GM19240 (cell line): ENCODE measurements around the gene TLL1.

ENCODE experiments used
- DNase-seq: peaks from one replicate; pipeline ENCODE4 v3.0.0; 2011; ENCODE audit warnings: low spot score; ENCODE audit not compliant: insufficient read length

The TLL1 gene

DNA sequence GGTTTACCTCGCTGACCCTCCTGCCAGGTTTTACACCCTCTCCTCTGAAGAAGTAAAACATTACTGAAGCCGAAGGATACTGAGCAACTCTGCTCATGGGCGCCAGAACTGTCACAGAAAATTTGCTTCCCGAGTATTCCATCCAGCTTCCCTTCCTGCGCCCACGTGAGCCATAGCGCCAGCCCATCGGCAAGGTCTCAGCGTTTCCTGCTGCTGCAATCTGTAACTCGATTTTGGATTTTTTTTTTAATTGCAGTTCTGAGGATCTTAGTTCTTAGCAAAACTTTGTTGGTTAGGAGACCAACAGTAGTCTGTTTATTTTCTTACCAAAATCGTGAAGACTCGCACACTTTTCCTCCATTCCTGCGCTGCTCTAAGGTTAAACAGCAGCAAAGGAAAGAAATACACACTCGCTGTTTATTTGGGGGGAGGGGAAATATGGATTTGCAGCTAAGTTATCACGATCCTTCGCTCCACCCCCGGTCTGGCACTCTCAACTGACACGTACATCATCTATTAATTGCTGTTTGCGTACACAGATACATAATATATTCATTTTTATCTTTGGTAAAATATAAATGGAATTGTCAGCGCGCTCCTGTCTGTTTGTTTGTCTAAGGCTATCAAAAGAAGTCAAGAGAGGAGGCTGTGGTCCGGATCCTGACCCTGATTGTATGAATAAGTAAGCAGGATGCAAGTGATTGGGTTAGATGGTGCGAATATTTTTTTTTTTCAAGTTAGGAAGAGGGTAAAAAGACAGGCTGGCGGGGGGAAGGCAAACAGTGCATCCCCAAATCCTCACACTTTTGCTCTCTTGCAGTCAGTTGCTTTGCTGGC is at the start of gene TLL1:
Gene TLL1, plus strand, starts transcription at position 777 of the 837 bp plus-strand sequence. CDS start 668 bp downstream, outside the sequence.
- DNase-seq = no peak

DNA sequence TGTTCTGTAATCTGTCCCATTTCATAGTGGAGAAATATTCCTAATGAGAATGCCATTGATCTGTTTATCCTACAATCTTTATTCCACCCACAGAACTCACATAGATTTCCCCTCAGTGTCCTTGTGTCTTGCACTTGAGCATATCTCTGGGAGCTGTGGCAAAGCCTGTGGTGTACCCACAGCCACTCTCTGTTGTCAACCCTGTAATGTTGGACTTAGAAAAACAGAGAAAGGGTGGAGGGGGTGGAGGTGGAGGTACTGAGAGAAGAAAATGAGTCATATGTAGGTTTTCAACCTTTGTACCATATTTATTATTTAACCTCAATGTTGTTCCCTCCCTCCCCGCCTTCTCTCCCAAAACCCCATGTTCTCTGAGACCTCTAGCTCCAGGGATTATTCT is 46.9 kb upstream of the TLL1 start:
- DNase-seq = no peak

DNA sequence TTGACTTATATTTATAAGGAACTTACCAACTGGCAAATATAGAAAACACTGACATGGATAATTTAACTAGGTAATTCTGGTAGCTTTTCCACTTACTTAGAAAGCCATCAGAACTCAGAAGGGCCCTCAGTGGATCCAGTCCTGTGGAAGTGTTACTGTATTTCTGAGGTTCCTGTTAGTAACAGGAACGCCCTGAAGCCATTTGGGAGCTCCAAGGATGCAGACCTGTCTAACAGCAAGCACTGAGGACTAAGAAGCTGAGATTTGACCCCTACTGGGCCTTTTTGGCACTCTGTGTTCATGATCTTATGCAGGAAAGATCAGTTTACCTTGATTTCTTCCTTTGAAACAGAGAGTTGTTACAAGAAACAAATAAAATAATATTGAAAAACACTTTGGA is 46.0 kb upstream of the TLL1 start:
- no peak for DNase-seq

DNA sequence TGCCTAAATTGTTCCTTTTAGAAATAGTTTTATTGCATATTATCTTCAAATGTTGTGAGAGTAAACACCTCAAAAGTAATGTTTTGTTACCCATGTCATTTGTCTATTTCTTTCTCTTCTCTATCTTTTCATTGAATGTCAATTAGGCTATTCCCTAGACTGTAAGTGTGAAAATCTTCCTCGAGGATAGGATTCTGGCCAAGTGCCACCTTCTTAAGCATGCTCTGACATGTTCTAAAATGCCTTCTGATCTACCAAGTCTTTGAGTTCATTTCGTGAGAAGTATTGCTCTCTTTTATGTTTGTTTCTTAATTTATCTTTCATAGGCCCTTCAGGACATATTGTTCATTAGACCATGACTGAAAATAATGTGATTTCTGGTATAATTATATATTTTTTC is 44.1 kb upstream of the TLL1 start:
- no peak for DNase-seq

DNA sequence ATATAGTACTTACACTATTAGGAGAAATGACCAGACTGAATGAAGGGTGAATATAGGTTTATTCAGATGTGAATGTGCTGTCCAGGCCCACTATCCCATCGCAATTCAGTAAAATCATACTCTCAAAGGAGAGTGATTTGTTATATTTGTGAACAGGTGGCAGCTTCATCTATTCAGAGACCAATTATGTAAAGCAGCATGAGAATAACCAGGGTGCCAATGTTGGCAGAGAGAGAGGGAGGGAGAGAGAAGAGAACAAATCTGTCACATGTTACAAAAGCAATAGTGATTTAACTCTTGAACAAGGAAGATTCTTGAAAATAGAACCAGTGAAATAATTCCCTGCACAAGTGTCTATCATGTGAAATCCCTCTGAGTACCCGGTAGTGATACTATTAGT is 38.9 kb upstream of the TLL1 start:
- DNase-seq = no peak

DNA sequence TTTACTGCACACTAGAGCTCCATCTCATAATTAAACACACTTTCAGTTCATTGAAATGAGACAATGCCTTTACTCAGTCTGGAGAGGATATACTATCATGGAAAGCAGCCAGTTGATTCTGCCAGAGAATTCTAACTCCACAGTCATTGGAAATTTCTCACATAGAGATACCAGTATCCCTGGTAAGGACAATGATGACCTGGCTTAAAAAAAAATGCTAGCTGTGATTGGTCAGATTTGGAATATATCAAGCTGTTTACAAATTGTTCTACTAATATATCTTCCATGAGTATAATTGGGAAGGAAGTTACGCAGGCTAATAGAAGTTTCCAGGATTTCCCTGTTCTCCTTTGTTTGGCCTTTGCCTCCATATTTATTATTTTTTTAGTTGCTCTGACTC is 34.5 kb upstream of the TLL1 start:
- no peak for DNase-seq

DNA sequence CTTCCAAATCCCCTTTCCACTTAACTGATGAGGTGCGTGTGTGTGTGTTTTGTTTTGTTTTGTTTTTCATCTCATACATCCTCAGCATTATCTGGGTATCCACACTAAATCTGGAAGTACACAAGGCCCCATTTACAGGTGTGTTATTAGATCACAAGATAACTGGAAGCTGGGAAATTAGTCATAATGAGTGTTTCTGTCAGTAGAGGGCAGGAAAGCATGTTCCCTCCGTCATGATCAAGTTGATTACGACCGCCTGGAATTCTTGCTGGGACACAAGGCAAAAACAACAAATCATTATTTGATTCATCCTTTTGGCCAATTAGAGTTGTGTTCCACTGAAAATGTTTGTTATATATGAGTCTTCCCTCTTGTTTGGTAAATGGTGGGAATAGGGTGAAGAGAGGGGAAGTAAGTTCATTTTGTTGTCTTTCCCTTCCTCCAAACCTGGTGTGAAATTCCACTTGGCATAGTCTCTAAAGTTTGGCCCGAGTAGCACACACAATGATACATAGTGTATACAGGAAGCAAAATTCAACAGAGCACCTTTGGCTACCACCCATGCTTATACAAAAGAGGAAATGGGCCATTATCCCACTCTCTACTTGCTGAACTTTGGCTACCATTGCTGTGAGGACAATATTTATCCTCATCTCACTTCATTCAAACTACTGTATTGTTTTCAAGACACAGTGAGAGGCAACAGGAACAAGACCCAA is 33.3 kb upstream of the TLL1 start:
- no peak for DNase-seq

DNA sequence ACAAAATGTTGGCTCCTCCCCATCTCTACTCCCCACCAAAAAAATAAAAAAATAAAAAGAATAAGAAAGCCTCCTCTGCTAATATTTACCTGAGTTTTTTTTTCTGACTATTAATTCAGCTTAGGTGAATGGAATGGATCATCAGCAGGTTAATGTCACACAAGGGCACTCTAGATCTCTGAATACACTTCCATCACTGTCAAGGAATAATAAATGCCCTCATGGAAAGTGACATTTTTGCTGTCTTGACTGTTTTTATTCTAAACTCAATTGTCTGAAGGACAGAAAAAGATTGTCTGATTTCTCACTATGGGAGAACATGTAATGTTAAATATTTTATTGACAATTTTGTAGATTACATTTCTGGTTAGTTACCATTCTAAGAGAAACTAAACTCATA is 30.4 kb upstream of the TLL1 start:
- DNase-seq = no peak

DNA sequence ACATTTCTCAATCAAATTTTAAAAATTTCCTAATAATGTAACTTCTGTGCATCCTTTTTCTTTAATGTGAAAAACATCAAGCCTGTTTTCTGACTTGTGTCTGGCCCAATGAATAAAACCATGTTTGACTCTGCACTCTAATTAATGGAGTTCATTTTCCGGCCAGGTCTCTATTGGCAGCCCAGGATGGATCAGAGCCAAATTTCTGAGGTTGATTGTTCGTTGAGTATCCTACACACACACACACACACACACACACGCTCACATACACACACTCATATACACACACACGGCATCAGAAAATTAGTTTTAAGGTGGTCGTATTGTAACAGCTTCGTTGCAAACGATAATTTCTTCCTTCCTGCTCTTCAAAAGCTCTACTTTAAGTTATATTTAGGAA is 28.9 kb upstream of the TLL1 start:
- no peak for DNase-seq

DNA sequence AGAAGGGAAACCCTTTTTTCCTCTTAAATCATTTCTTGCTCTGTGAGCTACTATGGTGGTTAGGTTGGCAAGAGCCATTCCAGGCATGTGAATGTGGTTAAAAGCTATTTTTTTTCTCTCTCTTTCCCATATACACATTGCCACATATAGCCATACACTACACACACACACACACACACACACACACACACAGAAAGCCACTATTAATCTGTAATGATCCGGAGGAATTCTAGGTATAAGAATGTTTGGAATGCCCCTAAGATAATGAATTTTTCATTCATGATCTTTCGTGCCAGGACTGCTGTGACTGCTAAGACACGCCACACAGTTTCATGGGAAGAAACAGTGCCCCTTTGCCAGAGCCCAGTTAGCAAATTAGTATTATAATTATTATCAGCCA is 21.8 kb upstream of the TLL1 start:
- no peak for DNase-seq

DNA sequence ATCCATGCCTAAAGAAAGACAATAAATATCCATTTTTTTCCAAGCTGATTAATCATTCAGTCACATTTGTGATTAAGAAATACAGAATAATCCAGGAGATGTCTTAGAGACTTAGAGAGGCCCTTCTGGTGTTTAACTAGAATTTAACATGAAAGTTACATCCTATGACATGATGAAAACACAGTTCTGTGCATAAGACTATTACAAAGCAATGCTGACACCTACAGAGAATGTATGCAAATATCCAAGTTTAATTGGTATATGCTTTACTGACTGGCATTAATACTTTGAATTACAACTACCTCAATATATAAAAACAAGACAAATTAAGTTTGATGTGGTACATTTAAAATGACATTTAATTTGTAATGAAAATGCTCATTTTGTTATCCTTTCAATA is 17.8 kb upstream of the TLL1 start:
- no peak for DNase-seq

DNA sequence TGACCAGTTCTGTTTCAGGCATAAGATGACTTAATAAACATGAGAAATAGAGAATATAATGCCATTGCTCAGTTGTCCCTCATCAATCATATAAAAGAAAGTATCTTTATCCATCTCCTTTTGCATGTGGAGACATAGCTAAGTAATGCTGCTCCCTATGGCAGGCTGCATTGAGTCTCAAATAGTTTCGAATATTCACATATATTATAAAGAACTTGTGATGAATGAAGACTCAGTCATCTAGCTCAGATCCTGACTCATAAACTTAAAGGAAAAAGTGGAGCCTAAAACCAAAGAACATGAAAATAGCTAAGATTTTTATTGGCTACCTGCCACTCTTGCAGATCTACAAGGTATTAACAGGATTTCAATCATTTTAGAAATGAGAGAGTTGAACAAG is 11.7 kb upstream of the TLL1 start:
- DNase-seq = no peak

DNA sequence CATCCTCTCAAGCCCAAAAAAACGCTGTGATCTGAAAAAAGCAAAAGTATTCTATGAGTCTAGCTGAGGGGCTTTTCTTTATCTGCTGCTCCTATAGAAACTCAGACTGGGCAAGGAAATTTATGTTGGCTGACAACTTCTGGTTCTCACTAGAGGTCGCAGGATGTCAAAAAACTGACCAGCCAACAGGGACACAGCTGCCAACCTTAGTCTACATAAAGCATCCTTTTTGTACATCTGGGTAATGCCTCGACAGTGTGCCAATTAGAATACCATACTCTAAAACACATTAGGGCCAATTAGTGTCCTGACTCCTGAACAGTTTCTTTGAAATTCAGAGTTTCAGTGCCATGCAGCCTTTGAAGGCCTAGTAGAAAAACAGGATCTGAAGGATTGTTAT is 8.8 kb upstream of the TLL1 start:
- DNase-seq = no peak

DNA sequence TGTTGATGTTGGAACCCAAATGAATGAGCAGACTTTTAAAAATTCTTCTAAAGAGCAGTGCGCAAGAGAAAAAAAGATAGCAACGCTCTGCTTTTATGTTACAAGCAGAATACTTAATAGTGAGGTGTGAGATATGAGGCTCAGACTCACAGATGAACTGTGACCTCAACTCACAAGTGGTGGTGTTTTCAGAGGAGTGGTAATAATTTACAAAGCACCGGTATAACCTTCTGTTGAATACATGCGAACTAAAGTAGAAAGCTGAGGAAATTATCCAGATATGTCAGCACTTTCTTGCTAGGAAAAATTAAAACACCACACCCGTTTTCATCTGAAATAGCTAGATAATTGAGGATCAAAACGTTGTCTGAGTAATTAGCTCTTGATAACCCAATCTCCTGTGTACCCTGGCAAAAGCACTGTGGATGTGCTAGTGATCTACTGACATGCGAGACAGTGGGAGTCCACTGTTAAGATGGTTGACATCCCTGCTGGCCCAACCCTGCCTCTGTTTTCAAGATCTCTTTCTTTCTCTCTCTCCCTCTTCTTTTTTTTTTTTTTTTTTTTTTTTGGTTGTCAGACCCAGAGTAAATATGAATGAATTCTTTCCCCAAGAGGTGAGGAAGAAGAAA is 6.9 kb upstream of the TLL1 start:
- DNase-seq = no peak

DNA sequence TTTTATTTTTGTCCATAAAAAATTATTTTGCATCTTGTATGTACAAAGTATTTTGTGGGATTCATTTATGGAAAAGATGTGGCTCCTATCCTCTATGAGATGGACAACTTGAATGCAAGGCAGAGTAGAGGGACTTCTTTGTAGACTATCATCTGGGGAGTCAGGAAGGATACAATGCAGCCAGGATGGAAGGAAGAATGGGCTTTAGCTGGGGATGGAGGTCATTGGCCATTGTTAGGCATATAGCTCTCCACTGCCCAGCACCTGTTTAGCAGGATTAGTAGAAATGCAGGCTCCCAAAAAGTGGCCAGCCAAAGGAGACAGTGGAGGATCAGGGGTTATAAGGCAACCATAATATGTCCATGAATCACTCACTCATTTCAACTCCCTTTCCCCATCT is 5.1 kb upstream of the TLL1 start:
- DNase-seq = no peak

DNA sequence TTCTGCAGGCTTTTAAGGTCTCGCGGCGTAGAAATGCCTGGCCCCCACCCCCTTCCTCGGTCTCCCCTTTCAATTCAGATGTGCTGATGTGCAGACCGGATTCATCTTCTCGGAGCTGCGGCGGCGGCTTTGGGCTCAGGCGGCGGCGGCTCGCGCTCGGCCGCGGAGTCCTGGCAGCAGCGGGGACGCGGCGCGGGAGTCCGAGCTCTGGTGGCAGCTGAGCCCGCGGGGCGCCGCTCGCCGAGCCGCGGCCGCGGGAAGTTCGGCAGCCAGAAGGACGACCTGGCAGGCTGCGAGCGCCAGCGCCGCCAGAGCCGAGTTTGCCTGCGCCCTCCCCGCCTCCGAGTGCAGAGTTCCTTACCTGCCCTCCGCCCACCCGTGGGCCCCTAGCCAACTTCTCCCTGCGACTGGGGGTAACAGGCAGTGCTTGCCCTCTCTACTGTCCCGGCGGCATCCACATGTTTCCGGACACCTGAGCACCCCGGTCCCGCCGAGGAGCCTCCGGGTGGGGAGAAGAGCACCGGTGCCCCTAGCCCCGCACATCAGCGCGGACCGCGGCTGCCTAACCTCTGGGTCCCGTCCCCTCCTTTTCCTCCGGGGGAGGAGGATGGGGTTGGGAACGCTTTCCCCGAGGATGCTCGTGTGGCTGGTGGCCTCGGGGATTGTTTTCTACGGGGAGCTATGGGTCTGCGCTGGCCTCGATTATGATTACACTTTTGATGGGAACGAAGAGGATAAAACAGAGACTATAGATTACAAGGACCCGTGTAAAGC is 448 bp downstream of the TLL1 start:
- no peak for DNase-seq

DNA sequence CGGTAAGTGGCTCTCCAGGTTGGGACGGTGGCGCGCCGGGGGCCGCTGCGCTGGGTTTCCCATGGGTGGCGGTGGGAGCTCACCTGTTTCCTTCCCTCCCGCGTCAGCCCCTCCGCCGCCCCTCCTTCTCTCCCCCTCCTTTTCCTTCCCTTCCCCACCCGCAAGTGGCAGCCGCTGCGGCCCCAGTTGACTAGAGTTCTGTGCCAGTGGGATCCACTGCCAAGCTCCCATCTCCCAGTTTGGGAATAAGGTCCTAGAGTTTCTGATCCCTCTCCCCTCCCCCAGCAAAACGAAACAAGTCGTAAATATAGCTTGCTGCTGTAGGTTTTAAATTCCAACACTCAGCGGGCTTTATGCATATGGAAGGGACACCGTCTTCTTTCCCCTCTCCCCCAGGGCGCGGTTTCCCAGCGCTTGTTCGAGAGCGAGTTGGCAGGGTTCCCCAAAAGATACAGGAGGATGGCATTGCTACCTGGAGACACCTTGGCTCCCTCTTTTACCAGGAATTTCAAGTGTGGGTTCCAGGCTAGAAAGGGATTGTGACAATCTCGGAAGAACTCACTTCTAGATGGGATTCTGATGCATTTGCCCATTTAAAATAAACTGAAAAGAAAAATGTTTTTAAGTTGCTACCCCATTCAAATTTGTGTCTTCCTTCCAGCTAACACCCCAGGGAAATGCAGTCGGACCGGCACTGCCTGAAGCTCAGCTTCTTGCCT is 1.2 kb downstream of the TLL1 start:
- DNase-seq = no peak

DNA sequence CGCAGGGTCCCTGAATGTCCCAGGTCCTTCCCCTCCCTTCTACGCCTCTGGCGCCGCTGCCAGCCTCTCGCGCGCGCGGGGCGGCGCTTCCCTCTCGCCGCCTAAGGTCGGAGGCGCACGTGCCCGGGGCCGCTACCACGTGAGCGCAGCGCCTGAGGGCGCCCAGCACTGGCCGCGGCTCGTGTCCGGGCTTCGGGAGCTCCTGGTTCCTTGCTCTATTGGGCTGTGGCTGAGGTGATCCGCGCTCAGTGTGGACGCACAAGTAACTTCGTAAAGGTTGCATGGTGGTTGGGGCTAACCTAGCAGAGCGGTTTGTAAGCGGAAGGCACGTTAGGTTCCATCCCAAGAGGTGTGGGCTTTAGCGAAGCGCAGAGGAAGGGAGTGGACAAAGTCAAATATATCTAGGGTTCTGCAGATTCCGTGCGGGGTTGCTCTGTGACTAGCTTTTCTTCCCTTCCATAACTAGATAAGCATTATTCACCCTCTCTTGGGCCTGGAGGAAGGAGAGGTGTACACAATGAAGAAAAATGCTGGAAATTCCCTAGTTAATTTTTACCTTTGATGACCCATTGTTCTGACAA is 1.8 kb downstream of the TLL1 start:
- DNase-seq = no peak

DNA sequence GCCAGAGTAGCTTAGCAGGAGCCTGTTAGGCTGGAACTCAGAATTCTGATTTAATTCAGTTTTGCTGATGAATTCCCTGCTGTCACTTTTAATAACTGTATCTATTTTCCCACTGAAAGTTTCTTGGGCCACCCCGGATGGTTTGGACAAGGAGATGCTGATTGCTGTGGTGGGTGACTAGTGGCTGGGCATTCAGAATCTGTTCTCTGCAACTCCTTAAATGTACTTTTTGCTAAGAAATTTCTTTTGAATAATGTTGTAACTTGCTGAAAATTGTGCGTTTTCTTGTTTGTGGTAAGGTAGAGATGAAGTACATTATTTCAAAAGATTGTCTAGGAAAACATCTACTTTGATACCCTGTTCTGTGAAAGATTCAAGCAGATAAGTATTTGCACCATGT is 2.4 kb downstream of the TLL1 start:
- DNase-seq = no peak

DNA sequence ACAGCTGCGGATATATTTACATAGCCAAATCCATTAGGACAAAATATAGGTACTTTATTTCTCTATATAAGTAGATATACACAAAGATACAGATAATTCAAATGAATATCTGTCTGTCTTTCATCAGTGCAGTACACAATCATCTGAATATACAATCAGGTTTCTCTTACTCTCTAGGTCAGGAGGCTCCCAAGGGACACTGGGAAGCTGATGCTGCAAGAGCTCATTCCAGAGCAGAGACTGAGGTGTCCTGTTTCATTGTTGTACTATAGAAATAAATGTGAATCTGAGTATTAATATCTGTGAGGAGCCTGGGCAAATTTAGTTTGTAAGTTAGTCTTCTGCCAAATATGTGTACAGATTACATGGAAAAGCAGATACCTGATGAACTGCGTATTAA is 4.2 kb downstream of the TLL1 start:
- DNase-seq = no peak

DNA sequence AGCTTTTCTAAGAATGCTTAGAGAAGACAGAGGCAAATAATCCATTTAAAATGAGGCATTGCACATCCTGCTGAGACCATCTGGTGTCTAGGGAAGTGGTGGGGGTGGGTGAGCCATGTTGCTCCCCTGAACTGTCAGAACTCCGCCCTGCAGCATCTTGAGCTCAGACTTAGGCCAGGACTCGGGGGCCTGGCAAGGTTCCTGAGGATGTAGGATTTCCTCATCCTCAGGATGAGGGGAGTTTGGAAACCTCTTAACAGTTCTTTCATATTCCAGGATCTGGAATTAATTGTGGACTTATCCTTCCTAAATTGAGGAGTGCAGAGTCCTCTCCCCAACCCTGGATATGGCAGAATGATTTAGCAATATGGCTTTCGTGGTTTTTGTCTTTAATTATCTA is 6.6 kb downstream of the TLL1 start:
- DNase-seq = no peak
